Activated naive CD8-positive, alpha-beta T cell treated with anti-CD3 and anti-CD28 coated beads, Interleukin-2, amount 10 ng/mL, durations not matched to agents 7 days and 5 days (primary cell): ENCODE results near the gene GSDME. TPM values are rescaled to one million over a fixed set of nuclear protein-coding genes. Genes with fewer than 3 reads are reported as not detected.

ENCODE experiments used
- total RNA-seq, 2 experiments: library from RNA; stranded (reverse); gene quantifications; one replicate each; pipeline ENCODE4 v1.2.3, GENCODE V29; 2021

The GSDME gene
- total RNA-seq, 2 experiments from 2014 or later = 2.5 to 3.1 TPM

Other genes with a start within 250 kb of the GSDME start
- gene PALS2, start 184.0 kb downstream of the GSDME start, total RNA-seq = 10 to 100 TPM; 20.4 to 21.6 TPM
- gene OSBPL3, start 222.7 kb upstream of the GSDME start, total RNA-seq = 10 to 100 TPM; 47.8 to 60.1 TPM